DND-41 (cell line): ENCODE measurements around the gene UBE3A.

Experiments
- CTCF ChIP-seq: IDR thresholded peaks from 2 replicates; pipeline ENCODE4 v1.5.1; 2012; ENCODE audit warnings: borderline replicate concordance, low read length, moderate library complexity, mild to moderate bottlenecking; ENCODE audit not compliant: poor library complexity, severe bottlenecking; ENCODE audit errors: extremely low read depth
- EZH2 ChIP-seq: IDR thresholded peaks from 3 replicates; pipeline ENCODE4 v1.6.1; 2012; ENCODE audit warnings: borderline replicate concordance, low read depth, mild to moderate bottlenecking, moderate library complexity, low read length, inconsistent platforms; ENCODE audit not compliant: severe bottlenecking

- no peak for TF ChIP-seq CTCF
- TF ChIP-seq EZH2 = no peak
These were observed 26.0 kb upstream of the UBE3A start for GRCh38 chr15:25464784-25465183.
